NCI-H2227 treated with DMSO at 0.1 percent for 48 hours (cell line): ENCODE data around the gene C17orf67.
A peak's percentile ranks its signal among the peaks of the same experiment; 100 is the strongest.
"Not testable (repeated sequence)": the region's sequence is repeated elsewhere in the genome, so short reads cannot be mapped to it uniquely, and the experiment has no call there.

Source experiments
- DNase-seq: peaks from one replicate; lab custom pipeline; 2025; lab: John Stamatoyannopoulos, UW

The C17orf67 gene

GRCh38 chr17:56773124-56773523, 60.6 kb downstream of the C17orf67 start:
- no peak for DNase-seq

DNA sequence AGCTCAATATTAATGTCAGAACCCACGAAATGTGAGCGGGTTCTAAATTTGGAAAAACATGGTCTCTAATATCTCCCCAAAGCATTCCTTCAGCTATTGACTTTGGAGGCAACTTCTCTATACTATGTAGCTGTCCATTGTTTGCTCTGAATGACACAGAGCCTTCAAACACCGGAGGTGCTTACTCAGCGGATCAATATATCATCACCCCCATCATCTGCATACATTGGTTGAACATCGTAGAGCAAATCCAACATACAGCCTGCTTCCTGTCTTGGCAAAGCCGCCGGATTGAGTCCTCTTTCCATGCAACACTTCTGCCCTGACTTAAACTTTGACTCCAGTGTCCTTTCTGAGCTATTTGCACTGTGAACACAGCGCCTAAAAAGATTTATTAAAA, 61.3 kb downstream of the C17orf67 start:
- no peak for DNase-seq

GRCh38 chr17:56771975-56772374, 61.7 kb downstream of the C17orf67 start:
- DNase-seq, result no peak

DNA sequence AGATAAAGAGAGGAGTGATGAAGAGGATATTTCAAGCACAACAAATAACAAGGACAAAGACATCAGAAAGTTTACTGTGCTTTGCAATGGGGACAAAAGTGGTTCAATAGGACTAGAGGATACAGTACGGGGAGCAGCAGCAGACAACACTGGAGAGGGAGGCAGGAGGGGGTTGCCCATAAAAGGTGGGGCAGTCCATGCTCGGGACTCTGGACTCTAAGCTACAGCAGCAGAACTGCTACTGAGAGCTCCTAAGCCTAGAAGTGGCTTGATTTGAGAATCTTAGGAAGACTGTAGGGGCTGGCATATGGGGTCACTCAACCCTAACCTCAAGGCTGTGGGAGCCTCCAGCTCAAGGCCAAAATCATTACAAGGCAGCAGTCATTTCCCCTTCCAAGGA, 62.2 kb downstream of the C17orf67 start:
- no peak for DNase-seq

DNA sequence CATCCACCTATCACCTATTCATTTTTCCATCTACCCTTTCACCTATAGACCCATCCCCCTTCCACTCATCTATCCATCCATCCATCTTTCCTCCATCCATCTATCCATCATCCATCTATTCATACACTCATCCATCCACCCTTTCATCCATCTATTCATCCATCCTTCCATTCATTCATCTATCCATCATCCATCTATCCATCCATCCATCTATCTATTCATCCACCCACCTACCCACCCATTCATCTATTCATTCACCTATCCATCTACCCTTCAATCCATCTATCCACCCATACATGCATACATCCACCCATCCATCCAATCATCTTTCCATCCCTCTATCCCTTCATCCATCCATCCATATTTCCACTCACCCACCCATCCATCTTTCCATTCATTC, 63.3 kb downstream of the C17orf67 start:
- no peak for DNase-seq

GRCh38 chr17:56765449-56765848, 68.3 kb downstream of the C17orf67 start:
- no peak for DNase-seq

DNA sequence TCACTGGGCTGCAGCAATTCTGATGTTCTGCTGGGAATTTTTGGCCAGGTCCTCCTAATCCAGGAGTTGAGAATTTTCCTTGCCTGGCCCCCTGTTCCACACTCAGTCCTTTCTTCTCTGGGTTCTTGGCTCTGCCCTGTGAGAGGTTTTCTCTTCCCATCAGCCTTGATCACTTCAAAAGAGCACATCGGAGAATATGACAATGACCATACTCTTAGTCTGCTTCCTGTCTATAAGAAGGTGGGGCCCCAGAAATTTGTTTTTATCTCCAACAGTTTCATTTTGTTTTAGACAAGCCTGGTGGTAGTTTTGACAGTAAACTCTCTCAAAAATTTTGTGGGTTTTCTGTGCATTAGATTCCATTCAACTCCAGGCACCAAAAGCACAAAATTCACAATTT, 70.7 kb downstream of the C17orf67 start:
- DNase-seq, result no peak

- DNase-seq, result no peak
Observed at GRCh38 chr17:56762144-56762543, 71.6 kb downstream of the C17orf67 start.

- no peak for DNase-seq
Observed at GRCh38 chr17:56761387-56761786, 72.3 kb downstream of the C17orf67 start.

- DNase-seq, result not testable (repeated sequence)
Observed at GRCh38 chr17:56757611-56758010, 76.1 kb downstream of the C17orf67 start.

- DNase-seq, result no peak
Observed at GRCh38 chr17:56756536-56756935, 77.2 kb downstream of the C17orf67 start.

DNA sequence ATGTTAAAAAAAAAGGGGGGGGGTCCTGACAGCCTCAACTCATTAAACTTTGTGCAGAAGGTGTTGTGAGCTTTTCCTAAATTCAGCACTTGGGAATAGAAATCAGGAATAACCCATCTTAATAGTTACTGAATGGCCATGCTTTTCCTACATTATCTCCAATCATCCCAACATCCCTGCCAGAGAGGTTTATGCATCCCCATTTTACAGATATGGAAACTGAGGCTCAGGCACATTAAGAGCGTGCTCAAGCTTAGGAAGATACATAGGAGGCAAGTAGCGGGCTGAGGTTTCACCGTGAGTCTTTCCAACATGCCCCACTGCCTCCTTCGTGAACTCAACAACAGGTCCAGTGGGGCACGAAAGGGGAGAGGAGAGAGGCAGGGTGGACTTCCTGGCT, 78.4 kb downstream of the C17orf67 start:
- no peak for DNase-seq

- peak; percentile 39 for DNase-seq
Observed at GRCh38 chr17:56754523-56755208, 79.1 kb downstream of the C17orf67 start.

DNA sequence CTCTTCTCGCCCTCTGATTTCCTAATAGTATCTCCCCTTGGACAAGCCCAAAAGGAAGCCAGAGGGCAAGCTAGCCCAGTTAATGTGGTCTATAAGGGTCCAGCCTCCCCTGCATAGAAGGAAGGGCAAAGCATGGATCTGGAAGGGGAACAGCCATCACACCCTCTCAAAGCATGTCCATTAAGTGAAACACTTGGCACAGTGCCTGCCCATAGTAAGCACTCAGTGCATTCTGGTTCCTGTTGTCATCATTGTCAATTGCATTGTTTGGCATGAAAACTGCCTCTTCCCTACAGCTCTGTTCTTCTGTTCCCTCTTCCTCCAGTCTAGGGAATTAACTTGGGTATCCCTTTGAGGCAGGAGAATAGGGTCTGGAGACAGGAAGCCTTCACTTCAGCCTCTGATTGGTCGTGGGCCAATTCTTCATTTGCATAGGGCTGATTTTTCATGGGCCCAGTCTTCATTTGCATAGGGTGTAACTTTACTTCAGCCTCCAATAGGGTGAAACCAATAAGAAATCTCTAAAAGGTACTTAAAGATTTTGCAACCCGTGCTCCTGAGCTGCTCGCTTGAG, 81.4 kb downstream of the C17orf67 start:
- DNase-seq, result no peak

- no peak for DNase-seq
Observed at GRCh38 chr17:56751145-56751738, 82.5 kb downstream of the C17orf67 start.

GRCh38 chr17:56744721-56745120, 89.0 kb downstream of the C17orf67 start:
- DNase-seq, result no peak

GRCh38 chr17:56742601-56743000, 91.1 kb downstream of the C17orf67 start:
- DNase-seq, result no peak
